Measurements from ENCODE around the gene UCP2. TPM values are rescaled to one million over a fixed set of nuclear protein-coding genes. Genes with fewer than 3 reads are reported as not detected.

Gene UCP2
- total and polyA plus RNA-seq, 9 of the 15 experiments (the other 6 are each of a cell fraction or from before 2014, with no cell fraction given): 19.2 to 216 (median 87.9) TPM

DNA sequence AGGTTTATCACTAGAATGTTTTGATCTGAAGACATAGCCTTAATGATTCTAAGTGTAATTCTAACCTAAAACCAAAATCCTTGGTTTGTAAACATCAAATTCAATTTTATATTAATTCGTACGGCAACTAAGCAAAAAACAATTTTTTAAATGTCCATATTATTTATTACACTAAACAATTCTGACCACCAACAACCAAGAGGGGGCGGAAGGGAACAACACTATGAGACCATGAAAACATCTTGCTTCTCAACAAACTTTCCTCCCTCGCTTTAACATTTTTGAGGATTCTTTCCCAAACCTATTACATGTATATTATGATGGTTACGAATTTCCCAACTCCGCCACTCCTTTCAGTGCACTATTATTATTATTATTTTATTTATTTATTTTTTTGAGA, 6.5 kb upstream of the UCP2 start (continued):
- TF ChIP-seq, protein P1, sequence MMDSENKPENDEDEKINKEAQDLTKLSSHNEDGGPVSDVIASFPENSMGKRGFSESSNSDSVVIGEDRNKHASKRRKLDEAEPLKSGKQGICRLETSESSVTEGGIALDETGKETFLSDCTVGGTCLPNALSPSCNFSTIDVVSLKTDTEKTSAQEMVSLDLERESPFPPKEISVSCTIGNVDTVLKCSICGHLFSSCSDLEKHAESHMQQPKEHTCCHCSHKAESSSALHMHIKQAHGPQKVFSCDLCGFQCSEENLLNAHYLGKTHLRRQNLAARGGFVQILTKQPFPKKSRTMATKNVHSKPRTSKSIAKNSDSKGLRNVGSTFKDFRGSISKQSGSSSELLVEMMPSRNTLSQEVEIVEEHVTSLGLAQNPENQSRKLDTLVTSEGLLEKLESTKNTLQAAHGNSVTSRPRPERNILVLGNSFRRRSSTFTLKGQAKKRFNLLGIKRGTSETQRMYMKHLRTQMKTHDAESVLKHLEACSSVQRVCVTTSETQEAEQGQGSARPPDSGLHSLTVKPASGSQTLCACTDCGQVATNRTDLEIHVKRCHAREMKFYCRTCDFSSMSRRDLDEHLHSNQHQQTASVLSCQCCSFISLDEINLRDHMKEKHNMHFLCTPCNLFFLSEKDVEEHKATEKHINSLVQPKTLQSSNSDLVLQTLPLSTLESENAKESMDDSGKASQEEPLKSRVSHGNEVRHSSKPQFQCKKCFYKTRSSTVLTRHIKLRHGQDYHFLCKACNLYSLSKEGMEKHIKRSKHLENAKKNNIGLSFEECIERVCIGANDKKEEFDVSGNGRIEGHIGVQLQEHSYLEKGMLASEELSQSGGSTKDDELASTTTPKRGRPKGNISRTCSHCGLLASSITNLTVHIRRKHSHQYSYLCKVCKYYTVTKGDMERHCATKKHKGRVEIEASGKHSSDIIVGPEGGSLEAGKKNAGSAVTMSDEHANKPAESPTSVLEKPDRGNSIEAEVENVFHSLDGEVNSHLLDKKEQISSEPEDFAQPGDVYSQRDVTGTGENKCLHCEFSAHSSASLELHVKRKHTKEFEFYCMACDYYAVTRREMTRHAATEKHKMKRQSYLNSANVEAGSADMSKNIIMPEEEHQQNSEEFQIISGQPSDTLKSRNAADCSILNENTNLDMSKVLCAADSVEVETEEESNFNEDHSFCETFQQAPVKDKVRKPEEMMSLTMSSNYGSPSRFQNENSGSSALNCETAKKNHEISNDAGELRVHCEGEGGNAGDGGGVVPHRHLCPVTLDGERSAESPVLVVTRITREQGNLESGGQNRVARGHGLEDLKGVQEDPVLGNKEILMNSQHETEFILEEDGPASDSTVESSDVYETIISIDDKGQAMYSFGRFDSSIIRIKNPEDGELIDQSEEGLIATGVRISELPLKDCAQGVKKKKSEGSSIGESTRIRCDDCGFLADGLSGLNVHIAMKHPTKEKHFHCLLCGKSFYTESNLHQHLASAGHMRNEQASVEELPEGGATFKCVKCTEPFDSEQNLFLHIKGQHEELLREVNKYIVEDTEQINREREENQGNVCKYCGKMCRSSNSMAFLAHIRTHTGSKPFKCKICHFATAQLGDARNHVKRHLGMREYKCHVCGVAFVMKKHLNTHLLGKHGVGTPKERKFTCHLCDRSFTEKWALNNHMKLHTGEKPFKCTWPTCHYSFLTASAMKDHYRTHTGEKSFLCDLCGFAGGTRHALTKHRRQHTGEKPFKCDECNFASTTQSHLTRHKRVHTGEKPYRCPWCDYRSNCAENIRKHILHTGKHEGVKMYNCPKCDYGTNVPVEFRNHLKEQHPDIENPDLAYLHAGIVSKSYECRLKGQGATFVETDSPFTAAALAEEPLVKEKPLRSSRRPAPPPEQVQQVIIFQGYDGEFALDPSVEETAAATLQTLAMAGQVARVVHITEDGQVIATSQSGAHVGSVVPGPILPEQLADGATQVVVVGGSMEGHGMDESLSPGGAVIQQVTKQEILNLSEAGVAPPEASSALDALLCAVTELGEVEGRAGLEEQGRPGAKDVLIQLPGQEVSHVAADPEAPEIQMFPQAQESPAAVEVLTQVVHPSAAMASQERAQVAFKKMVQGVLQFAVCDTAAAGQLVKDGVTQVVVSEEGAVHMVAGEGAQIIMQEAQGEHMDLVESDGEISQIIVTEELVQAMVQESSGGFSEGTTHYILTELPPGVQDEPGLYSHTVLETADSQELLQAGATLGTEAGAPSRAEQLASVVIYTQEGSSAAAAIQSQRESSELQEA (IDR thresholded peaks at IDR 0.05; ENCODE audit: low read depth): no peak
- TF ChIP-seq, protein P2, sequence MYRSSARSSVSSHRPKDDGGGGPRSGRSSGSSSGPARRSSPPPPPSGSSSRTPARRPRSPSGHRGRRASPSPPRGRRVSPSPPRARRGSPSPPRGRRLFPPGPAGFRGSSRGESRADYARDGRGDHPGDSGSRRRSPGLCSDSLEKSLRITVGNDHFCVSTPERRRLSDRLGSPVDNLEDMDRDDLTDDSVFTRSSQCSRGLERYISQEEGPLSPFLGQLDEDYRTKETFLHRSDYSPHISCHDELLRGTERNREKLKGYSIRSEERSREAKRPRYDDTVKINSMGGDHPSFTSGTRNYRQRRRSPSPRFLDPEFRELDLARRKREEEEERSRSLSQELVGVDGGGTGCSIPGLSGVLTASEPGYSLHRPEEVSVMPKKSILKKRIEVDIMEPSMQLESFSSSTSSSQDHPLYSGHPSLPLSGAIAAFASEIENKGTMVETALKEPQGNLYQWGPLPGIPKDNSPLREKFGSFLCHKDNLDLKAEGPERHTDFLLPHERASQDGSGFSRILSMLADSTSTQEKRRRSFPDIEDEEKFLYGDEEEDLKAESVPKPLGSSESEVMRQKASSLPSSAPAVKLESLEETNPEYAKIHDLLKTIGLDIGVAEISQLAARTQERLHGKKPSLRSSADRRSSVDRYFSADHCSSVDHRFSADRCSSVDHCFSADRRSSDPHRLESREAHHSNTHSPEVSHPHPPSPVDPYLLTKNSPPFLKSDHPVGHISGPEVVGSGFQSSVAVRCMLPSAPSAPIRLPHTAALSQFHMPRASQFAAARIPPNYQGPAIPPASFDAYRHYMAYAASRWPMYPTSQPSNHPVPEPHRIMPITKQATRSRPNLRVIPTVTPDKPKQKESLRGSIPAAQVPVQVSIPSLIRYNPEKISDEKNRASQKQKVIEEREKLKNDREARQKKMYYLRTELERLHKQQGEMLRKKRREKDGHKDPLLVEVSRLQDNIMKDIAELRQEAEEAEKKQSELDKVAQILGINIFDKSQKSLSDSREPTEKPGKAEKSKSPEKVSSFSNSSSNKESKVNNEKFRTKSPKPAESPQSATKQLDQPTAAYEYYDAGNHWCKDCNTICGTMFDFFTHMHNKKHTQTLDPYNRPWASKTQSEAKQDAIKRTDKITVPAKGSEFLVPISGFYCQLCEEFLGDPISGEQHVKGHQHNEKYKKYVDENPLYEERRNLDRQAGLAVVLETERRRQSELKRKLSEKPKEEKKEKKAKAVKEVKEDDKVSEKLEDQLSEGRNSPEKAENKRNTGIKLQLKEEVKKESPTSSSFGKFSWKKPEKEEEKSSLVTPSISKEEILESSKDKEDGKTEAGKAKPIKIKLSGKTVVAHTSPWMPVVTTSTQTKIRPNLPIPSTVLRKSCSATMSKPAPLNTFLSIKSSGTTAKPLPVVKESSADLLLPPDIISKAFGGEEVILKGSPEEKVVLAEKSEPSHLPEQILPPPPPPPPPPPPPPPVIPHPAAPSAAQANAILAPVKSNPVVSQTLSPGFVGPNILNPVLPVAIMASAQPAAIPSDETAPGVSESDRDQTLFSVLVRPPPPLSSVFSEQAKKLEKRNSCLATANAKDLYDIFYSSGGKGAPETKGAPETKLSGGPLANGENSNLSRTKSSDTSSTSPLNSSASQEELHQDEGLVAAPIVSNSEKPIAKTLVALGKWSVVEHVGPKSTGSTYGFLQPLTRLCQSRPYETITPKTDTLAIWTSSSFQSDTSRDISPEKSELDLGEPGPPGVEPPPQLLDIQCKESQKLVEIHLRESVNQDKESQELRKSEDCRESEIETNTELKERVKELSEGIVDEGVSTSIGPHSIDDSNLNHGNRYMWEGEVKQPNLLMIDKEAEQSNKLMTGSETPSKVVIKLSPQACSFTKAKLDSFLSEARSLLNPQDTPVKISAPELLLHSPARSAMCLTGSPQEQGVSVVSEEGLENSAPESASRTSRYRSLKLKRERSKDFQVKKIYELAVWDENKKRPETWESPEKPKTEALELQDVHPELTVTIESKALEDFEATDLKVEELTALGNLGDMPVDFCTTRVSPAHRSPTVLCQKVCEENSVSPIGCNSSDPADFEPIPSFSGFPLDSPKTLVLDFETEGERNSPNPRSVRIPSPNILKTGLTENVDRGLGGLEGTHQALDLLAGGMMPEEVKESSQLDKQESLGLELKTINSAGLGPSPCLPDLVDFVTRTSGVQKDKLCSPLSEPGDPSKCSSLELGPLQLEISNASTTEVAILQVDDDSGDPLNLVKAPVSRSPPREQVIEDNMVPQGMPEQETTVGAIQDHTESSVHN (IDR thresholded peaks at IDR 0.05; ENCODE audit: borderline replicate concordance in 1 of 2, low read depth in 1 of 2): no peak
- TF ChIP-seq SIX5 (IDR thresholded peaks at IDR 0.05; ENCODE audit: borderline replicate concordance in 1 of 2, insufficient read depth in 1 of 2, low read depth in 1 of 2, low read length in 2 of 2): no peak
- TF ChIP-seq, protein P3, sequence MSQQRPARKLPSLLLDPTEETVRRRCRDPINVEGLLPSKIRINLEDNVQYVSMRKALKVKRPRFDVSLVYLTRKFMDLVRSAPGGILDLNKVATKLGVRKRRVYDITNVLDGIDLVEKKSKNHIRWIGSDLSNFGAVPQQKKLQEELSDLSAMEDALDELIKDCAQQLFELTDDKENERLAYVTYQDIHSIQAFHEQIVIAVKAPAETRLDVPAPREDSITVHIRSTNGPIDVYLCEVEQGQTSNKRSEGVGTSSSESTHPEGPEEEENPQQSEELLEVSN (IDR thresholded peaks at IDR 0.05; ENCODE audit: borderline replicate concordance in 1 of 2, extremely low read depth in 1 of 2, insufficient read depth in 1 of 2, insufficient read length in 1 of 2, low read depth in 1 of 2, low read length in 1 of 2, poor library complexity in 1 of 2, severe bottlenecking in 1 of 2): no peak
- TF ChIP-seq, protein P4, sequence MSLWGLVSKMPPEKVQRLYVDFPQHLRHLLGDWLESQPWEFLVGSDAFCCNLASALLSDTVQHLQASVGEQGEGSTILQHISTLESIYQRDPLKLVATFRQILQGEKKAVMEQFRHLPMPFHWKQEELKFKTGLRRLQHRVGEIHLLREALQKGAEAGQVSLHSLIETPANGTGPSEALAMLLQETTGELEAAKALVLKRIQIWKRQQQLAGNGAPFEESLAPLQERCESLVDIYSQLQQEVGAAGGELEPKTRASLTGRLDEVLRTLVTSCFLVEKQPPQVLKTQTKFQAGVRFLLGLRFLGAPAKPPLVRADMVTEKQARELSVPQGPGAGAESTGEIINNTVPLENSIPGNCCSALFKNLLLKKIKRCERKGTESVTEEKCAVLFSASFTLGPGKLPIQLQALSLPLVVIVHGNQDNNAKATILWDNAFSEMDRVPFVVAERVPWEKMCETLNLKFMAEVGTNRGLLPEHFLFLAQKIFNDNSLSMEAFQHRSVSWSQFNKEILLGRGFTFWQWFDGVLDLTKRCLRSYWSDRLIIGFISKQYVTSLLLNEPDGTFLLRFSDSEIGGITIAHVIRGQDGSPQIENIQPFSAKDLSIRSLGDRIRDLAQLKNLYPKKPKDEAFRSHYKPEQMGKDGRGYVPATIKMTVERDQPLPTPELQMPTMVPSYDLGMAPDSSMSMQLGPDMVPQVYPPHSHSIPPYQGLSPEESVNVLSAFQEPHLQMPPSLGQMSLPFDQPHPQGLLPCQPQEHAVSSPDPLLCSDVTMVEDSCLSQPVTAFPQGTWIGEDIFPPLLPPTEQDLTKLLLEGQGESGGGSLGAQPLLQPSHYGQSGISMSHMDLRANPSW (CRISPR knock-in tag; IDR thresholded peaks at IDR 0.05): no peak

All from K562 (cell line).